GM18861 (cell line): Measurements from ENCODE around the gene SEZ6L.

Experiments used
- ATAC-seq: cut with Tn5 transposase; IDR thresholded peaks from one replicate; pipeline ENCODE4 v1.9.1; 2021; ENCODE audit not compliant: unreplicated experiment

Gene SEZ6L

GRCh38 chr22:26169315-26170111 is at the start of gene SEZ6L:
SEZ6L (plus strand) TSS chr22:26169462; CDS start chr22:26169670, 208 bp downstream.
- no peak for ATAC-seq

GRCh38 chr22:26122920-26123468 is 46.3 kb upstream of the SEZ6L start:
- ATAC-seq = no peak

- ATAC-seq = no peak
Observed at GRCh38 chr22:26124991-26125725, 44.1 kb upstream of the SEZ6L start.

- no peak for ATAC-seq
Observed at GRCh38 chr22:26127126-26127525, 42.1 kb upstream of the SEZ6L start.

- no peak for ATAC-seq
Observed at GRCh38 chr22:26127556-26127955, 41.7 kb upstream of the SEZ6L start.

GRCh38 chr22:26131589-26132154 is 37.6 kb upstream of the SEZ6L start:
- ATAC-seq = no peak

- no peak for ATAC-seq
Observed at GRCh38 chr22:26134654-26135330, 34.5 kb upstream of the SEZ6L start.

- no peak for ATAC-seq
Observed at GRCh38 chr22:26135806-26136205, 33.5 kb upstream of the SEZ6L start.

- ATAC-seq = no peak
Observed at GRCh38 chr22:26139310-26139709, 30.0 kb upstream of the SEZ6L start.

GRCh38 chr22:26141831-26142230 is 27.4 kb upstream of the SEZ6L start:
- no peak for ATAC-seq

GRCh38 chr22:26143806-26144325 is 25.4 kb upstream of the SEZ6L start:
- ATAC-seq = no peak

- ATAC-seq = no peak
Observed at GRCh38 chr22:26159886-26160285, 9.4 kb upstream of the SEZ6L start.

GRCh38 chr22:26161746-26162145 is 7.5 kb upstream of the SEZ6L start:
- no peak for ATAC-seq

- no peak for ATAC-seq
Observed at GRCh38 chr22:26162926-26163325, 6.3 kb upstream of the SEZ6L start.

GRCh38 chr22:26164174-26164573 is 5.1 kb upstream of the SEZ6L start:
- ATAC-seq = no peak

GRCh38 chr22:26168330-26168851 is 871 bp upstream of the SEZ6L start:
- no peak for ATAC-seq

GRCh38 chr22:26168939-26169314 is 335 bp upstream of the SEZ6L start:
- no peak for ATAC-seq

GRCh38 chr22:26170112-26170492 is 840 bp downstream of the SEZ6L start:
- ATAC-seq = no peak

- no peak for ATAC-seq
Observed at GRCh38 chr22:26170795-26171580, 1.7 kb downstream of the SEZ6L start.

- no peak for ATAC-seq
Observed at GRCh38 chr22:26172389-26172990, 3.2 kb downstream of the SEZ6L start.
